H1 (cell line): Measurements from ENCODE around the gene FSTL4.

Source experiments
- BCL11A ChIP-seq, 2 experiments: IDR thresholded peaks; one replicate each; pipeline ENCODE4 v1.6.1; 2011; ENCODE audit warnings: low read depth in 2 of 2, low read length in 2 of 2, mild to moderate bottlenecking in 2 of 2
- EP300 ChIP-seq, 2 experiments: IDR thresholded peaks; 1 replicate in 1 of 2; 2 replicates in 1 of 2; pipeline ENCODE4 v1.6.1; 2011 to 2012; ENCODE audit warnings: low read depth in 2 of 2, low read length in 2 of 2, mild to moderate bottlenecking in 2 of 2, borderline replicate concordance in 1 of 2, inconsistent platforms in 1 of 2, moderate library complexity in 1 of 2
- EZH2 ChIP-seq: fragments of 200-600 bp; sonication (generic); IDR thresholded peaks from 2 replicates; pipeline ENCODE4 v1.7.1; 2012; ENCODE audit warnings: low read depth, mild to moderate bottlenecking, moderate library complexity, low read length, inconsistent platforms; ENCODE audit not compliant: severe bottlenecking
- POLR2A ChIP-seq, 2 experiments: IDR thresholded peaks; 1 replicate in 1 of 2; 2 replicates in 1 of 2; pipeline ENCODE4 v1.6.1; 2011; ENCODE audit warnings: low read depth in 2 of 2, low read length in 2 of 2, mild to moderate bottlenecking in 2 of 2; ENCODE audit errors: control extremely low read depth in 1 of 2
- SIN3A ChIP-seq, 2 experiments: IDR thresholded peaks in 1 of 2; conservative IDR thresholded peaks in 1 of 2; 2 replicates each; pipeline ENCODE4 v1.6.1; 2011 to 2012; ENCODE audit warnings: low read length in 2 of 2, improper control_type of control experiment in 1 of 2, low read depth in 1 of 2, mild to moderate bottlenecking in 1 of 2
- SUZ12 ChIP-seq: fragments of 200-600 bp; sonication (generic); IDR thresholded peaks from 2 replicates; pipeline ENCODE4 v1.6.1; 2012; ENCODE audit warnings: mild to moderate bottlenecking, inconsistent platforms, low read length, moderate library complexity, mixed read lengths
- TEAD4 ChIP-seq: IDR thresholded peaks from 2 replicates; pipeline ENCODE4 v1.6.1; 2012; ENCODE audit warnings: low read depth, low read length, inconsistent platforms, mixed read lengths
- TF ChIP-seq, protein P1 (sequence below), 3 experiments: IDR thresholded peaks; 1 replicate in 2 of 3; 2 replicates in 1 of 3; pipeline versions ENCODE4 v1.5.1 to v1.6.1; 2011; ENCODE audit warnings: low read length in 3 of 3, mild to moderate bottlenecking in 3 of 3, inconsistent platforms in 2 of 3, low read depth in 1 of 3, moderate library complexity in 1 of 3; ENCODE audit not compliant: insufficient read depth in 1 of 3; ENCODE audit errors: control extremely low read depth in 1 of 3

DNA sequence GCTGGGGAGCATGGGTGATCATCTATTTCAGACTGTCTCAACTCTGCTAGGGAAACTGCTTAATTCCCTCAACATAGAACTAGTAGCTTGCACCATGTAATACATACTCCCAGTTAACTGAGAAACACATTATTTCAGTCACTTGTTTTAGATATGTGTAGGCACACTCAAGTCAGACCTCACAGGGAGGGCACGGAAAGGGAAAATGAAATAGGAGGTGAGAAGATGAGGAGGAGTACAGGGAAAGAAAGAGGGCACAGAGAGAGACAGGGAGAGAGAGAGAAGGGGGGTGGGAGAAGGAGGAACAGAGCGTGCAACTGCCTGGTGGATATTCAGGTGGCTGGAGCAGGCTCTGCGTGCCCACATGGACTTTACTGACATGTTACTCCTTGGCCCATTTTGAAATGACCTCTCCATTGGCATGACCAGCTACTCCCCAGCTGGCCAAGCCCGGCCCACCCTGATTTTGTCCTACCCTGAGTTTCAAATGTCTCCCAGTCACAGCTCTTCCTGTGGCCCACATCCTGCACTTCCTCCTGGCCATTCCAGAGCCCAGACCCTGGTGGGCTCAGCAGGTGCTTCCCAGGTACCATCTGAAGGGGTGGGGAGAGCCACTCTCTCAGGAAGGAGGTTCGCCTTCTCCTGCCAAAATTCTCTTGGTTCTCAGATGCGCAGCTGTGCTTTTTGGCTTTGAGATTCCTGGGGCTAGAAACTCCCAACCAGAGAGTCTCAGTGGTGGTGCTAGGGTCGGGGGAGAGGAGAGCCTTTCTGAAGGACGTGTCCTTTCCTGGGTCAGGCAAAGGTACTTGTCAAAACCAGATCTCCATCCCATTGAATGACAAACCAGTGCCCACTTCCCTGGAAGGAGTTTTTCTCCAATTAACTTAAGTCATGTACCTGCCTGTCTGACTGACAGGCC lies 229.4 kb downstream of the FSTL4 start:
- TF ChIP-seq SIN3A (conservative IDR thresholded peaks at IDR 0.05 in 1 of 2, IDR thresholded peaks at IDR 0.05 in 1 of 2; ENCODE audit: low read depth in 1 of 2, low read length in 2 of 2) = no peak
- TF ChIP-seq, protein P1, sequence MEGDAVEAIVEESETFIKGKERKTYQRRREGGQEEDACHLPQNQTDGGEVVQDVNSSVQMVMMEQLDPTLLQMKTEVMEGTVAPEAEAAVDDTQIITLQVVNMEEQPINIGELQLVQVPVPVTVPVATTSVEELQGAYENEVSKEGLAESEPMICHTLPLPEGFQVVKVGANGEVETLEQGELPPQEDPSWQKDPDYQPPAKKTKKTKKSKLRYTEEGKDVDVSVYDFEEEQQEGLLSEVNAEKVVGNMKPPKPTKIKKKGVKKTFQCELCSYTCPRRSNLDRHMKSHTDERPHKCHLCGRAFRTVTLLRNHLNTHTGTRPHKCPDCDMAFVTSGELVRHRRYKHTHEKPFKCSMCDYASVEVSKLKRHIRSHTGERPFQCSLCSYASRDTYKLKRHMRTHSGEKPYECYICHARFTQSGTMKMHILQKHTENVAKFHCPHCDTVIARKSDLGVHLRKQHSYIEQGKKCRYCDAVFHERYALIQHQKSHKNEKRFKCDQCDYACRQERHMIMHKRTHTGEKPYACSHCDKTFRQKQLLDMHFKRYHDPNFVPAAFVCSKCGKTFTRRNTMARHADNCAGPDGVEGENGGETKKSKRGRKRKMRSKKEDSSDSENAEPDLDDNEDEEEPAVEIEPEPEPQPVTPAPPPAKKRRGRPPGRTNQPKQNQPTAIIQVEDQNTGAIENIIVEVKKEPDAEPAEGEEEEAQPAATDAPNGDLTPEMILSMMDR (IDR thresholded peaks at IDR 0.05; ENCODE audit: control extremely low read depth in 1 of 3, insufficient read depth in 1 of 3, low read depth in 1 of 3, low read length in 3 of 3) = no peak
- no peak for TF ChIP-seq EZH2
- no peak for TF ChIP-seq BCL11A (IDR thresholded peaks at IDR 0.05; ENCODE audit: low read depth in 2 of 2, low read length in 2 of 2)
- TF ChIP-seq TEAD4 = no peak
- TF ChIP-seq POLR2A (IDR thresholded peaks at IDR 0.05; ENCODE audit: control extremely low read depth in 1 of 2, low read depth in 2 of 2, low read length in 2 of 2) = no peak
- no peak for TF ChIP-seq EP300 (IDR thresholded peaks at IDR 0.05; ENCODE audit: borderline replicate concordance in 1 of 2, low read depth in 2 of 2, low read length in 2 of 2)
- no peak for TF ChIP-seq SUZ12
